ENCODE measurements around the gene IGFL2.
"Not testable (repeated sequence)": the region's sequence is repeated elsewhere in the genome, so short reads cannot be mapped to it uniquely, and the experiment has no call there.

IGFL2 gene

GRCh38 chr19:46142294-46142693 lies 5.7 kb upstream of the IGFL2 start:
- no peak for DNase-seq (ENCODE audit: low read depth, low spot score)

GRCh38 chr19:46144756-46145155 lies 3.3 kb upstream of the IGFL2 start:
- no peak for DNase-seq (ENCODE audit: low read depth, low spot score)

- DNase-seq (ENCODE audit: low read depth, low spot score) = no peak
Observed at GRCh38 chr19:46147166-46147740, 785 bp upstream of the IGFL2 start.

- DNase-seq (ENCODE audit: low read depth, low spot score) = no peak
Observed at GRCh38 chr19:46150606-46151005, 2.6 kb downstream of the IGFL2 start.

- DNase-seq (ENCODE audit: low read depth, low spot score) = no peak
Observed at GRCh38 chr19:46155237-46155636, 7.2 kb downstream of the IGFL2 start.

- no peak for DNase-seq (ENCODE audit: low read depth, low spot score)
Observed at GRCh38 chr19:46159418-46160232, 11.6 kb downstream of the IGFL2 start.

GRCh38 chr19:46160233-46160775 lies 12.3 kb downstream of the IGFL2 start:
- DNase-seq (ENCODE audit: low read depth, low spot score) = no peak

- DNase-seq (ENCODE audit: low read depth, low spot score) = not testable (repeated sequence)
Observed at GRCh38 chr19:46161642-46162257, 13.7 kb downstream of the IGFL2 start.

GRCh38 chr19:46162731-46163130 lies 14.7 kb downstream of the IGFL2 start:
- no peak for DNase-seq (ENCODE audit: low read depth, low spot score)

GRCh38 chr19:46173886-46174480 lies 25.9 kb downstream of the IGFL2 start:
- no peak for DNase-seq (ENCODE audit: low read depth, low spot score)

GRCh38 chr19:46176116-46176860 lies 28.2 kb downstream of the IGFL2 start:
- no peak for DNase-seq (ENCODE audit: low read depth, low spot score)

GRCh38 chr19:46179076-46179759 lies 31.2 kb downstream of the IGFL2 start:
- DNase-seq (ENCODE audit: low read depth, low spot score) = no peak

GRCh38 chr19:46180701-46181387 lies 32.8 kb downstream of the IGFL2 start:
- no peak for DNase-seq (ENCODE audit: low read depth, low spot score)

- no peak for DNase-seq (ENCODE audit: low read depth, low spot score)
Observed at GRCh38 chr19:46181388-46181779, 33.3 kb downstream of the IGFL2 start.

GRCh38 chr19:46182476-46182875 lies 34.4 kb downstream of the IGFL2 start:
- no peak for DNase-seq (ENCODE audit: low read depth, low spot score)

GRCh38 chr19:46184775-46185710 lies 37.0 kb downstream of the IGFL2 start:
- not testable (repeated sequence) for DNase-seq (ENCODE audit: low read depth, low spot score)

- no peak for DNase-seq (ENCODE audit: low read depth, low spot score)
Observed at GRCh38 chr19:46186101-46186716, 38.2 kb downstream of the IGFL2 start.

GRCh38 chr19:46186717-46187101 lies 38.7 kb downstream of the IGFL2 start:
- DNase-seq (ENCODE audit: low read depth, low spot score) = no peak

All from smooth muscle cell of the brain vasculature (primary cell).